Loucy (cell line): ENCODE results near the gene FPGS.

Experiments used
- CTCF ChIP-seq: fragments of 200-600 bp; sonication (generic); conservative IDR thresholded peaks from 2 replicates; pipeline ENCODE4 v1.5.1; 2014; ENCODE audit warnings: mild to moderate bottlenecking, antibody characterized with exemption, low read length
- EZH2phosphoT487 ChIP-seq: fragments of 200-600 bp; IDR thresholded peaks from 2 replicates; pipeline ENCODE4 v1.6.1; 2018; ENCODE audit warnings: antibody characterized with exemption, mild to moderate bottlenecking, moderate library complexity, borderline replicate concordance

DNA sequence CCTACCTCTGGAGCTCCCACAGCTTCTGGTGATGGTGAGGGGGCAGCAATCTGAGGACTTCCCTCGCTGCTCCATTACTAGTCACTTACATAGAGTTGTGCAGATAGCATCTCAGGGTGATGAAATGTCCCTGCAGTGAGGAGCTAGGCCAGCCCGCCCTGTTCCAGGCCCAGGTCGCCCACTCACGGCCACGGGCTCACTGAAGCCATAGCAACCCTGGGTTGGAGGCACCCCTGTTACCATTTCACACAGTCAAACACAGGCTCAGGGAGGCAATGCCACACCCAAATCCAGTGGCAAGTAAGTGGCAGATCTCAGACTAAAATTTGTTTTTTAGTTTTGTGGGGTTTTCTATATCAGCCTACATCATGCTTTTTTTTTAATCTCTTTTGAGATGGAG is 43.8 kb upstream of the FPGS start:
- TF ChIP-seq CTCF (no peak), EZH2phosphoT487 (no peak)
